ENCODE results near the gene RAB6D.
"Not testable (repeated sequence)": the region's sequence is repeated elsewhere in the genome, so short reads cannot be mapped to it uniquely, and the experiment has no call there.

The RAB6D gene

GRCh38 chr2:131366643-131367042 lies 2.7 kb upstream of the RAB6D start:
- no peak for DNase-seq (ENCODE audit: low read depth in 3 of 3)

GRCh38 chr2:131365452-131365851 lies 1.5 kb upstream of the RAB6D start:
- no peak for DNase-seq (ENCODE audit: low read depth in 3 of 3)

GRCh38 chr2:131363213-131363612 lies 755 bp downstream of the RAB6D start:
- not testable (repeated sequence) for DNase-seq (ENCODE audit: low read depth in 3 of 3)

GRCh38 chr2:131361773-131362172 lies 2.2 kb downstream of the RAB6D start:
- not testable (repeated sequence) for DNase-seq (ENCODE audit: low read depth in 3 of 3)

- DNase-seq (ENCODE audit: low read depth in 3 of 3) = not testable (repeated sequence)
These were observed 10.7 kb downstream of the RAB6D start for GRCh38 chr2:131353167-131353697.

- no peak for DNase-seq (ENCODE audit: low read depth in 3 of 3)
These were observed 14.9 kb downstream of the RAB6D start for GRCh38 chr2:131349021-131349420.

- not testable (repeated sequence) for DNase-seq (ENCODE audit: low read depth in 3 of 3)
These were observed 16.9 kb downstream of the RAB6D start for GRCh38 chr2:131347035-131347434.

- DNase-seq (ENCODE audit: low read depth in 3 of 3) = not testable (repeated sequence)
These were observed 24.7 kb downstream of the RAB6D start for GRCh38 chr2:131339307-131339706.

- DNase-seq (ENCODE audit: low read depth in 3 of 3) = not testable (repeated sequence)
These were observed 28.6 kb downstream of the RAB6D start for GRCh38 chr2:131335319-131335718.

GRCh38 chr2:131332709-131333108 lies 31.3 kb downstream of the RAB6D start:
- DNase-seq (ENCODE audit: low read depth in 3 of 3) = not testable (repeated sequence)

- not testable (repeated sequence) for DNase-seq (ENCODE audit: low read depth in 3 of 3)
These were observed 33.0 kb downstream of the RAB6D start for GRCh38 chr2:131331000-131331399.

- DNase-seq (ENCODE audit: low read depth in 3 of 3) = no peak
These were observed 41.8 kb downstream of the RAB6D start for GRCh38 chr2:131322209-131322608.

- DNase-seq (ENCODE audit: low read depth in 3 of 3) = not testable (repeated sequence)
These were observed 42.6 kb downstream of the RAB6D start for GRCh38 chr2:131321344-131321743.

GRCh38 chr2:131311001-131311400 lies 53.0 kb downstream of the RAB6D start:
- not testable (repeated sequence) for DNase-seq (ENCODE audit: low read depth in 3 of 3)
